A549 (cell line): ENCODE data around the gene LY86.

Source experiments
- FOSB ChIP-seq: fragments of 250-450 bp; sonication (Bioruptor Pico); IDR thresholded peaks from 2 replicates; pipeline ENCODE4 v1.5.0; 2020; ENCODE audit warnings: mild to moderate bottlenecking, moderate library complexity
- FOSL2 ChIP-seq, 2 experiments: fragments of 450-650 bp in 1 of 2; fragments of >200 bp in 1 of 2; sonication (Bioruptor Twin) in 1 of 2; formaldehyde crosslinking; IDR thresholded peaks; 2 replicates each; pipeline versions ENCODE4 v1.5.0 to v1.6.1; 2016 to 2020; ENCODE audit warnings: mild to moderate bottlenecking in 1 of 2, moderate library complexity in 1 of 2
- RCOR1 ChIP-seq: fragments of 150-350 bp; IDR thresholded peaks from 2 replicates; pipeline ENCODE4 v1.6.1; 2014; ENCODE audit warnings: antibody characterized with exemption, low read length, low read depth
- SMC3 ChIP-seq: fragments of >200 bp; sonication (Bioruptor Twin); formaldehyde crosslinking; IDR thresholded peaks from 3 replicates; pipeline ENCODE4 v1.6.1; 2018; ENCODE audit warnings: inconsistent platforms
- TF ChIP-seq, protein P1 (sequence below): fragments of >200 bp; sonication (Bioruptor Twin); formaldehyde crosslinking; IDR thresholded peaks from 3 replicates; pipeline ENCODE4 v1.5.1; 2016

DNA sequence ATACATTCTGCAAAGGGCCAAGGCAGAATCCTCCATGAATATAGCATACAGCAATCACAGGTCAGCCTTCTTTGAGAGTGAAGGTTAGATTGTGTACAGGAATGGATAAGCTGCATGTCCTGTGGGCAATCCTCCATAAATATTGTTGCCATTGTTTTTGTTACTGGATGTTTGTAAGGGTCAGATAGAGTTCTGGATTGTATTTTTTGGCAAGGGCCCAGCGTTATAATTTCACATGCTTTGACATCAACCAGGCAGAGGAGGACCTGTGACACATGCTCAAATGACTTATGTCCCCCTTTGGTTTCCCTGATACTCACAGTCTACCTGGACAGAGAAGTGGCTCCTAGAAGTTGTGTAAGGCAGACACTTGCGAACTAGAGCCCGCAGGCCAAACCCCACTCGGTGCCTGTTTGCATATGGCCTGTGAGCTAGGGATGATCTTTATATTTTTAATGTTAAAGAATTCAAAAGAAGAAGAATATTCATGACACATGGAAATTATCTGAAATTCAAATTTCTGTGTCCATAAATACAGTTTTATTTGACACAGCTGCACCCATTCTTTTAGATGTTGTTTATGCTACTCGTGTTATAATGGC is 5.4 kb downstream of the LY86 start:
- TF ChIP-seq, protein P1, sequence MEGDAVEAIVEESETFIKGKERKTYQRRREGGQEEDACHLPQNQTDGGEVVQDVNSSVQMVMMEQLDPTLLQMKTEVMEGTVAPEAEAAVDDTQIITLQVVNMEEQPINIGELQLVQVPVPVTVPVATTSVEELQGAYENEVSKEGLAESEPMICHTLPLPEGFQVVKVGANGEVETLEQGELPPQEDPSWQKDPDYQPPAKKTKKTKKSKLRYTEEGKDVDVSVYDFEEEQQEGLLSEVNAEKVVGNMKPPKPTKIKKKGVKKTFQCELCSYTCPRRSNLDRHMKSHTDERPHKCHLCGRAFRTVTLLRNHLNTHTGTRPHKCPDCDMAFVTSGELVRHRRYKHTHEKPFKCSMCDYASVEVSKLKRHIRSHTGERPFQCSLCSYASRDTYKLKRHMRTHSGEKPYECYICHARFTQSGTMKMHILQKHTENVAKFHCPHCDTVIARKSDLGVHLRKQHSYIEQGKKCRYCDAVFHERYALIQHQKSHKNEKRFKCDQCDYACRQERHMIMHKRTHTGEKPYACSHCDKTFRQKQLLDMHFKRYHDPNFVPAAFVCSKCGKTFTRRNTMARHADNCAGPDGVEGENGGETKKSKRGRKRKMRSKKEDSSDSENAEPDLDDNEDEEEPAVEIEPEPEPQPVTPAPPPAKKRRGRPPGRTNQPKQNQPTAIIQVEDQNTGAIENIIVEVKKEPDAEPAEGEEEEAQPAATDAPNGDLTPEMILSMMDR, result no peak
- TF ChIP-seq FOSL2 (IDR thresholded peaks at IDR 0.05) (no peak), FOSL2 (CRISPR knock-in tag; IDR thresholded peaks at IDR 0.05) (no peak), SMC3 (no peak), FOSB (no peak), RCOR1 (no peak)
